GM12875 (cell line): ENCODE data around the gene PAWR.

Experiments used
- H3K4me3 ChIP-seq: one replicate; pipeline ENCODE4 v1.5.1; 2011; ENCODE audit warnings: low read depth, low read length, control low read depth
- CTCF ChIP-seq: IDR thresholded peaks from 2 replicates; pipeline ENCODE4 v1.5.1; 2011; ENCODE audit warnings: low read depth, mild to moderate bottlenecking, control low read depth, inconsistent platforms, low read length, moderate library complexity, borderline replicate concordance; ENCODE audit not compliant: insufficient read depth

Gene PAWR

GRCh38 chr12:79559591-79559990, 131.2 kb downstream of the PAWR start:
- no peak for TF ChIP-seq CTCF
- no peak overlapping the region for H3K4me3 ChIP-seq

- H3K4me3 ChIP-seq, result no peak overlapping the region
Measured at GRCh38 chr12:79558924-79559469, 131.8 kb downstream of the PAWR start.

GRCh38 chr12:79557690-79558315, 133.0 kb downstream of the PAWR start:
- H3K4me3 ChIP-seq, result no peak overlapping the region
- no peak for TF ChIP-seq CTCF

More at GRCh38 chr12:79558924-79559469, 131.8 kb downstream of the PAWR start:
- no peak for TF ChIP-seq CTCF

GRCh38 chr12:79555028-79555925, 135.5 kb downstream of the PAWR start:
- TF ChIP-seq CTCF, result peak; percentile 12; the same call in 1 of the 2 replicates
- no peak overlapping the region for H3K4me3 ChIP-seq

GRCh38 chr12:79553863-79554574, 136.7 kb downstream of the PAWR start:
- H3K4me3 ChIP-seq, result no peak overlapping the region
- TF ChIP-seq CTCF, result no peak

- TF ChIP-seq CTCF, result no peak
Measured at GRCh38 chr12:79552192-79552591, 138.6 kb downstream of the PAWR start.

More at GRCh38 chr12:79552192-79552591, 138.6 kb downstream of the PAWR start:
- H3K4me3 ChIP-seq, result no peak overlapping the region
